CD14-positive monocyte (primary cell): ENCODE results near the gene DENND2C. TPM values are rescaled to one million over a fixed set of nuclear protein-coding genes. Genes with fewer than 3 reads are reported as not detected.

Experiments used
- DNase-seq, 3 donors: peaks; one replicate each; pipeline ENCODE4 v3.0.0-alpha.2; 2011 to 2022
- H2AFZ ChIP-seq: 2 replicates; pipeline ENCODE4 v1.6.0; 2012; ENCODE audit warnings: mild to moderate bottlenecking, low read depth, low read length, inconsistent platforms; ENCODE audit not compliant: insufficient read depth, poor library complexity, severe bottlenecking
- H3K27ac ChIP-seq, 2 donors: 1 replicate in 1 of 2; 2 replicates in 1 of 2; pipeline ENCODE4 v1.5.1; 2012 to 2013; ENCODE audit warnings: low read length in 2 of 2, control low read depth in 1 of 2, inconsistent platforms in 1 of 2, low read depth in 1 of 2, mild to moderate bottlenecking in 1 of 2
- H3K27me3 ChIP-seq, 2 donors: one replicate each; pipeline versions ENCODE4 v1.6.0 to v1.6.1; 2011 to 2013; ENCODE audit warnings: low read length in 2 of 2; ENCODE audit not compliant: control insufficient read depth in 2 of 2, insufficient read depth in 2 of 2
- H3K36me3 ChIP-seq, 2 donors: replicated peaks in 1 of 2; 1 replicate in 1 of 2; 2 replicates in 1 of 2; pipeline versions ENCODE4 v1.5.1 to v1.6.1; 2012 to 2013; ENCODE audit warnings: low read length in 2 of 2, control low read depth in 1 of 2, inconsistent platforms in 1 of 2, mild to moderate bottlenecking in 1 of 2; ENCODE audit not compliant: insufficient read depth in 2 of 2, control insufficient read depth in 1 of 2
- H3K4me1 ChIP-seq, 2 donors: 1 replicate in 1 of 2; 2 replicates in 1 of 2; pipeline versions ENCODE4 v1.5.1 to v1.6.1; 2012 to 2013; ENCODE audit warnings: low read length in 2 of 2, control low read depth in 1 of 2, inconsistent platforms in 1 of 2, mild to moderate bottlenecking in 1 of 2, moderate library complexity in 1 of 2; ENCODE audit not compliant: insufficient read depth in 2 of 2, control insufficient read depth in 1 of 2
- H3K4me2 ChIP-seq: replicated peaks from 2 replicates; pipeline ENCODE3; 2012; ENCODE audit warnings: low read length, moderate library complexity, mild to moderate bottlenecking; ENCODE audit not compliant: poor library complexity, severe bottlenecking; ENCODE audit errors: extremely low read depth
- H3K4me3 ChIP-seq, 3 experiments: fragments of 200-600 bp in 1 of 3; sonication (generic) in 1 of 3; replicated peaks in 1 of 3; 1 replicate in 2 of 3; 2 replicates in 1 of 3; pipeline ENCODE4 v1.5.1; 2011 to 2013; ENCODE audit warnings: low read length in 3 of 3, mild to moderate bottlenecking in 3 of 3, control low read depth in 2 of 3, low read depth in 2 of 3, inconsistent platforms in 1 of 3, moderate library complexity in 1 of 3
- H3K79me2 ChIP-seq: 2 replicates; pipeline ENCODE4 v1.6.0; 2012; ENCODE audit warnings: mild to moderate bottlenecking, control low read depth, inconsistent platforms, low read length, moderate library complexity; ENCODE audit not compliant: insufficient read depth
- H3K9ac ChIP-seq: 2 replicates; pipeline ENCODE4 v1.6.0; 2017; ENCODE audit warnings: low read length, mild to moderate bottlenecking; ENCODE audit not compliant: insufficient read depth, poor library complexity, severe bottlenecking
- H3K9me3 ChIP-seq, 2 donors: replicated peaks in 1 of 2; 1 replicate in 1 of 2; 2 replicates in 1 of 2; pipeline versions ENCODE4 v1.5.1 to v1.6.1; 2012 to 2013; ENCODE audit warnings: low read length in 2 of 2, control low read depth in 1 of 2; ENCODE audit not compliant: control insufficient read depth in 1 of 2, insufficient read depth in 1 of 2
- H4K20me1 ChIP-seq: 2 replicates; pipeline ENCODE4 v1.6.0; 2012; ENCODE audit warnings: mild to moderate bottlenecking, low read length, control low read depth, moderate library complexity; ENCODE audit not compliant: insufficient read depth
- H3K27ac Mint-ChIP-seq, 7 donors: one replicate each; pipeline ENCODE4 v1.8.0; 2020; ENCODE audit warnings: mild to moderate bottlenecking in 7 of 7, mixed read lengths in 7 of 7, moderate library complexity in 6 of 7, inconsistent platforms in 2 of 7
- H3K27me3 Mint-ChIP-seq, 3 donors: one replicate each; pipeline ENCODE4 v1.8.0; 2021 to 2022; ENCODE audit warnings: low read depth in 3 of 3, mild to moderate bottlenecking in 3 of 3, mixed read lengths in 3 of 3, moderate library complexity in 3 of 3, inconsistent platforms in 1 of 3
- H3K36me3 Mint-ChIP-seq, 2 donors: one replicate each; pipeline ENCODE4 v1.8.0; 2020; ENCODE audit warnings: mixed read lengths in 2 of 2, inconsistent platforms in 1 of 2, mild to moderate bottlenecking in 1 of 2
- H3K4me1 Mint-ChIP-seq: one replicate; pipeline ENCODE4 v1.8.0; 2020; ENCODE audit warnings: mild to moderate bottlenecking, mixed read lengths
- H3K4me3 Mint-ChIP-seq, 2 donors: one replicate each; pipeline ENCODE4 v1.8.0; 2020; ENCODE audit warnings: mild to moderate bottlenecking in 2 of 2, mixed read lengths in 2 of 2, moderate library complexity in 1 of 2
- H3K9me3 Mint-ChIP-seq, 7 donors: one replicate each; pipeline ENCODE4 v1.8.0; 2020 to 2022; ENCODE audit warnings: mixed read lengths in 7 of 7, mild to moderate bottlenecking in 6 of 7, moderate library complexity in 6 of 7, inconsistent platforms in 2 of 7
- CTCF ChIP-seq: fragments of 200-600 bp; IDR thresholded peaks from one replicate; pipeline ENCODE4 v1.8.0; 2022; ENCODE audit warnings: antibody characterized with exemption, mild to moderate bottlenecking
- WGBS: methylation state at CpG from one replicate; pipeline ENCODE4 v1.1.5; 2013; ENCODE audit warnings: missing lambda C conversion rate; ENCODE audit not compliant: insufficient coverage; 5-methylcytosine and 5-hydroxymethylcytosine counted together
- intact Hi-C, 2 donors: fragments of 100-400 bp; cut with micrococcal nuclease; formaldehyde crosslinking; loops; one replicate each; pipeline versions ENCODE4 v1.15.0 to v1.15.1; 2023
- polyA plus RNA-seq, 3 donors: library from polyadenylated mRNA; depleted of rRNA in 1 of 3; unstranded in 2 of 3; stranded (reverse) in 1 of 3; fragments of 300-500 nt in 2 of 3; fragments of >200 nt in 1 of 3; fragmentation: Illumina TruSeq in 2 of 3; gene quantifications; 1 replicate in 2 of 3; 2 replicates in 1 of 3; pipeline ENCODE4 v1.2.3, GENCODE V29; 2012 to 2021

DENND2C gene
- polyA plus RNA-seq, 3 donors = 0.03 to 0.07 (median 0.06) TPM

GRCh38 chr1:114618606-114619005 is 51.2 kb downstream of the DENND2C start:
- intact Hi-C loops = no loop called here
- H3K4me1 Mint-ChIP-seq = no peaks in the 10 kb centered on the region
- no peaks in the 10 kb centered on the region for H4K20me1 ChIP-seq
- H3K9me3 Mint-ChIP-seq = peaks cover 0 to 11% (median 2%) of the 10 kb centered on the region in 7 donors
- no peak overlapping the region for H3K4me3 ChIP-seq
- H3K27ac ChIP-seq = no peak overlapping the region
- peaks cover 7 to 13% (median 7%) of the 10 kb centered on the region in 3 donors for H3K27me3 Mint-ChIP-seq
- no peaks in the 10 kb centered on the region for H3K9me3 ChIP-seq
- H3K4me1 ChIP-seq = no peaks in the 10 kb centered on the region
- no peaks in the 10 kb centered on the region for H3K36me3 ChIP-seq
- TF ChIP-seq CTCF = no peak
- no peak overlapping the region for H3K27ac Mint-ChIP-seq
- H3K4me3 Mint-ChIP-seq = no peak overlapping the region
- H3K79me2 ChIP-seq = no peaks in the 10 kb centered on the region
- H3K36me3 Mint-ChIP-seq = no peaks in the 10 kb centered on the region
- H3K4me2 ChIP-seq = no peak overlapping the region
- no peak overlapping the region for H3K9ac ChIP-seq
- H2AFZ ChIP-seq = no peak overlapping the region
- DNase-seq = no peak
- H3K27me3 ChIP-seq = peaks cover 3 to 7% of the 10 kb centered on the region in 2 donors

GRCh38 chr1:114610546-114611245 is 59.2 kb downstream of the DENND2C start:
- 100% methylated on average over 4 of the region's 9 CpGs for WGBS
- H3K36me3 Mint-ChIP-seq = no peaks in the 10 kb centered on the region

More at GRCh38 chr1:114610546-114611245, 59.2 kb downstream of the DENND2C start:
- H3K36me3 ChIP-seq = no peaks in the 10 kb centered on the region
- H3K4me2 ChIP-seq = no peak overlapping the region
- no peaks in the 10 kb centered on the region for H4K20me1 ChIP-seq
- Mint-ChIP-seq H3K27me3 (peaks cover 4 to 16% (median 4%) of the 10 kb centered on the region in 3 donors), H3K4me3 (no peak overlapping the region), H3K27ac (no peak overlapping the region), H3K9me3 (peaks cover 0 to 2% (median 0%) of the 10 kb centered on the region in 7 donors), H3K4me1 (no peaks in the 10 kb centered on the region)
- H3K27me3 ChIP-seq = peaks cover 0 to 3% of the 10 kb centered on the region in 2 donors
- no peak overlapping the region for H3K9ac ChIP-seq
- H2AFZ ChIP-seq = no peak overlapping the region
- no peaks in the 10 kb centered on the region for H3K4me1 ChIP-seq
- no peak for TF ChIP-seq CTCF
- intact Hi-C loops = no loop called here
- no peaks in the 10 kb centered on the region for H3K79me2 ChIP-seq
- no peak overlapping the region for H3K27ac ChIP-seq
- H3K4me3 ChIP-seq = no peak overlapping the region
- H3K9me3 ChIP-seq = no peaks in the 10 kb centered on the region
- DNase-seq = no peak
